DMS53 treated with DMSO at 0.1 percent for 48 hours (cell line): ENCODE results near the gene HES6.
A peak's percentile ranks its signal among the peaks of the same experiment; 100 is the strongest.
"Not testable (repeated sequence)": the region's sequence is repeated elsewhere in the genome, so short reads cannot be mapped to it uniquely, and the experiment has no call there.

Source experiments
- DNase-seq: peaks from one replicate; lab custom pipeline; 2025; ENCODE audit not compliant: unreplicated experiment; lab: John Stamatoyannopoulos, UW

Gene HES6

GRCh38 chr2:238274152-238274865 lies 34.5 kb upstream of the HES6 start:
- no peak for DNase-seq

- DNase-seq = not testable (repeated sequence)
These were observed 33.6 kb upstream of the HES6 start for GRCh38 chr2:238273433-238273832.

DNA sequence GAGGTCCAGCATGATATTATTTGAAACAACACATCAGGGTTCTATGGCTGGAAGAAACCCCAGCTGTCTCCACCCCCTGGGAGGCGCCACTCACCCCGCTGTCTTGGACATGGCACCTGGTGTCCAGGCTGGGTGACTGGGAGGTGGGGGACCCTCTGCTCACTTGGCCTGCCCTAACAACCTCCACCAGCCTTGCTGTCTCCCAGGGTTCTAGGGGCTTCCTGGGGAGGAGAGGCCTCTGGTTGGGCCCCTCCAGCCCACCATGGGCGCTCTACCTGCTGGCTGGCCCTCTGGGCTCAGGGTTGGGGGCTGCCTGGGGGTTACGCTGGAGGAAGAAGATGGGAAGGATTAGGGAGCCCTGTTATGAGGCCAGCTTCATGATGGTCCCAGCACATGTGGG lies 32.3 kb upstream of the HES6 start:
- no peak for DNase-seq

DNA sequence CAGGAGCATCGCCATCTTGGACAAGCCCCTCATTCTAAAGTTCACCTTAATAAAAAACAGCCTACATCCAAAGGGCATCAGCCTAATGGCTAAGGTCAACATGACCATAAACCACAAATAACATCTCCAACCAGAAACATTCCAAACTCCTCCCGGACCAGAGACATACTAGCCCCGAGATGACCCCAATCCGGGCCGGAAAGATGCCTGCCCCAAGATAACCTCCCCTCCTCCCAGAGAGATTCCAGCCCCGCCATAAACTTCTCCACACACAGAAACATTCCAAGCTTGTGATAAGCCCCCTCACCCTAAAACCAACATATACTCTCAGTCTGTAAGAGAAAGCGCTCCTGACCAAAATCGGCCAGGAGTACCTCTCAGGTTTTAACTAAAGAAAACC lies 31.8 kb upstream of the HES6 start:
- not testable (repeated sequence) for DNase-seq

- DNase-seq = no peak
These were observed 31.3 kb upstream of the HES6 start for GRCh38 chr2:238271061-238271554.

GRCh38 chr2:238270606-238271005 lies 30.8 kb upstream of the HES6 start:
- DNase-seq = no peak

DNA sequence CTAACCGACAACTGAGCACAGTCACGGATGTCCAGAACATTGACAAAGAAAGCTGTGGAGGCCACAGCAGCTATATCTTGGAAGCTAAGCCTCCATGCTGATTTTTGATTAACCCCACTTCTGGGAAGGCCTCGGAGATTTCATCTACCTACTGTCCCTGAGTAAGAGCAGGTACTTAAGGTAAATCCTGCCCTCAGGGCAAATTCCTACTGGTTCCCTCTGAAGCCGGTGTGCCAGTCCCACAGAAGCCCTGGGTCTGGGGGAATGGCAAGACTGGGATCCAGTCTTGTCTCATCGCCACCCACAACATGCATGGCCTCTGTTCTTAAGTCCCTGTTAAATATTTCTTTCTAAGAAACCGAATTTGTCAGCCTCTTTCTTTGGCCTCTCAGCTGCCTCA lies 29.9 kb upstream of the HES6 start:
- no peak for DNase-seq

- DNase-seq = no peak
These were observed 28.2 kb upstream of the HES6 start for GRCh38 chr2:238267884-238268680.

- DNase-seq = no peak
These were observed 27.5 kb upstream of the HES6 start for GRCh38 chr2:238267341-238267710.

- no peak for DNase-seq
These were observed 25.8 kb upstream of the HES6 start for GRCh38 chr2:238265605-238266004.

DNA sequence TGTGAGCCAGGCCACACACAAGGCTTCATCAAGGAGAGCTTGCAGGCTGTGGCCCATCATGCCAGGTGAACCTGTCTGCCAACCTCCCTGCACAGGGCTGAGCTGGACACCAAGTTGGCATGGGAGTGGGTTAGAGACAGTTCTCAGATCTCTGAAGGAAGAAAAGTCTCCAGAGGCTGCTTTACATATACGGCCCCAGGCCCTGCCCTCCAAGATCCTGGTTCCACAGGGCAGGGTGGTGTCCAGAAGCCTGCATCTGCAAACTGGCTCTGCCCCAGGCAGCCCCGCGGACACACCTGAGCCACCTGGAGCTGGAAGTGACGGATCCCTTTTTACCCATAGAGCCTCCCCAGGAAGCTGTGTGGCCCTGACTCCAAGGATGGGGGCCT lies 24.2 kb upstream of the HES6 start:
- DNase-seq = no peak

- peak; percentile 88 for DNase-seq
These were observed 23.6 kb upstream of the HES6 start for GRCh38 chr2:238263204-238264071.

- no peak for DNase-seq
These were observed 22.8 kb upstream of the HES6 start for GRCh38 chr2:238262496-238263122.

DNA sequence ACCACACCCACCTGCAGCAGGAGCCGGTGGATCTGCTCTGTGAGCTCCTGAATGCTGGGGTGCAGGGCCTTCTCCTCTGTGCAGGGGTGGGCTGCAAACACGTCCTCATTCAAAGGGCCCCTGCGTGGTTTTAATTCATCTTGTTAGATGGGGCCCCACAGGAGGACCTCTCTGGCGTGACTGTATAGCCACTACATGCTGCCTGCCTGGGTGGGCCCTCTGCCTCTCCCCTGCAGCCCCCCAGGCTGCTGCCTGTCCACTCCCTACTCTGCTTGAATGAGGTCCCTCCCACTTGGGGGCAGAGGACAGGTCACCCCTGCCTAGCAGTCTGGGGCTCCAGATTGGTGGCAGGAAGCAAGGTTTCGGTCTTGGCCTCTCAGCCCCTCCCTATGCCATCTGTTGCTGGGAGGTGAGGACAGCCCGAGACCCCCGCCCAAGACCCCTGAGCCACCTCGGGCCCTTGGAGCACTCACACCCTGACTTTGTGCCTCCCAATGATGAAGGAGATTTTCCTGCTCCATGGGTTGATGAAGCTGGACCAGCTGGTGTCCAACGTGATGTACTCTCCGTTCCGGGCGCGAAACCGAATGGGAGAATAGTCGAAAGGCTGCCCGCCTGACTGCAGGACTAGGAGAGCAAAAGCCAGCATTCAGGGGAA lies 22.0 kb upstream of the HES6 start:
- DNase-seq = no peak

DNA sequence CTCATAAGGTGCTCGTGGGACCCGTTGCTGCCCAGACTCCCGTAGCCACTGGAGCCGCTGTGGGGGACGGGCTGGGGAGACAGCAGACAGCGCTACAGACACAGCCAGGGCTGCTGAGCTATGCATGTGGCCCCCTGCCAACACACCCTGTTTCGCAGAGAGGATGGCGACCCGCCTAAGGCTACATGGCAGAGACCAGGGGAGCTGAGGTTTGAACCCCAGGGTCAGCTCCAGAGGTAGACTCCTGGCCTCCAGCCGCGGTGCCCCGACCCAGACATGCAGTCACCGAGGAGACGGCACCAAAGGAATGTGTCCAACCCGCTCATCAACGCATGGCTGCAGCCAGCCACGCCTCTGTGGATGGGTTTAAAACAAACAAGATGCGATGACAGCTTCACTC lies 21.0 kb upstream of the HES6 start:
- no peak for DNase-seq

DNA sequence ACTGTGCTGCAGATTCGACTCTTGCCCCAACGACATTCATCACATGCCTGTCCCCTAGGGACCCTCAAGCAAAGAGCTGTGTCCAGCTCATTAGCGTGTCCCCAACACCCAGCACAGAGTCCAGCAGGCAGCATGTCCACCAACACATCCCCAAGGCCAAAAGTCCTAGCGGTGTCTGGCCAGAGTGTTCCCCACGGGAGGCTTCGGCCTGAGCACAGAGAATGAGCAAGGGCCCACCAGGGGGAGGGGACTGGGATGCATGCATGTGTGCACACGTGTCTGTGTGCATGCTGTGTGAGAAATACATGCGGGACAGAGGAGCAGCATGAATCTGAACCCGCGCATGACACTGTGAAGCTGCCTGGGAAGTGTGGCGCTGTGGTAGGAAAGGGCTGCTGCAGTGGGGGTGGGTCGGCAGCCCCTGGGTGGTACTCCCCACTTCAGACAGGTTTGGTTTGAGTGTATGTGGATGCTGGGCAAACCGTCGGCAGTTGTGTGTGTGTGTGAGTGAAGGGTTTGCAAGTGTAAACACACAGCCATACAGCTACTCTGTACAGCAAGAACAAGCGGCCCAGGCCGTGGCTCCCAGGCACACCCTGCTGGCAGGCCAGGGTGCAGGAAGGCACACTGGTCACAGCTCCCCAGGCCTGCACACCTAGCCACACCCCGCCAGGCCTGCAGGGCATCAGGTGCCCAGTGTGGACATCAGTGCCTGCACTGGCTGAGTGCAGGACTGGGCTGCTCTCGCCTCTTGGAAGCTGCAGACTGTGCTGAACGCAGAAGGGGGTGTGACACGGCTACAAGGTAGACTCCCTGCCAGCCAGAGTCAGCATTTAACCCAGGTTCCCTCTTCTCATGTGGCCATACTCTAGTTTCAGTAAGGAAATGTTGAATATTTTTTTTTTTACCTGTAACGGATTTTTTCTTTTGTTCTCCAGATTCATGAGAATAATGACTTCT lies 19.5 kb upstream of the HES6 start:
- DNase-seq = no peak

- DNase-seq = no peak
These were observed 18.2 kb upstream of the HES6 start for GRCh38 chr2:238257786-238258700.

DNA sequence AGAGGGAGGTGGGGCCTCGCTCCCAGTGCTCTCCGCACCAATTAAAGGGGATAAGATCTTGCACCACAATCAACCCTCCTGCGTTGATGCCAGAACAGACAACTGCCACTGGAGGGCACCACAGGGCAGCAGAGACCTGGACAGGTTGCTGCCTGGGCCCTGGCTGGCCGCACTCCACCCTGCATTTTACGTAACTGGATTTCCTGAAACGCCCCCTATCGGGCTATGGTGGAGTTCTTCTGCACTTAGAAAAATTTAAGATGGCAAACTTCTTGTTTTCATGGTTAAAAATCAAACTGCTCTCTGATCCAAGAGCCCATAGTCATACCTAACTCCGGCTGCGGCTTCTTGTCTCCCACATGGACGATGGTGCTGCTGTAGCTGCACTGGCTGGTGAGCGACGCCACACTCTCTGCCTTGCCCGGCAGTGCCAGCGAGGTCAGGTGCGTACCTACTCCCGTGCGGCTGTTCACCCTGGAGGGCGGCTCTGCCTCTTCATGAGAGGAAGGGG lies 16.8 kb upstream of the HES6 start:
- peak; percentile 93 for DNase-seq
